DND-41 (cell line): Measurements from ENCODE around the gene SLF2.

Experiments used
- ATAC-seq: fragments of 200-7000 bp; cut with Tn5 transposase; 3 replicates; pipeline ENCODE4 v1.9.1; 2021; ENCODE audit warnings: low read depth; ENCODE audit not compliant: insufficient read depth
- DNase-seq: peaks from one replicate; pipeline ENCODE4 v3.0.0-alpha.2; 2020
- H2AFZ ChIP-seq: 2 replicates; pipeline ENCODE4 v1.6.0; 2012; ENCODE audit warnings: low read depth, low read length
- H3K27ac ChIP-seq: 2 replicates; pipeline ENCODE4 v1.5.1; 2012; ENCODE audit warnings: low read length, inconsistent platforms
- H3K27me3 ChIP-seq: fragments of 200-600 bp; sonication (generic); 2 replicates; pipeline ENCODE4 v1.6.0; 2012; ENCODE audit warnings: low read length, mild to moderate bottlenecking, inconsistent platforms; ENCODE audit not compliant: insufficient read depth, poor library complexity
- H3K36me3 ChIP-seq: 2 replicates; pipeline ENCODE4 v1.5.1; 2012; ENCODE audit warnings: low read length, inconsistent platforms; ENCODE audit not compliant: insufficient read depth
- H3K4me1 ChIP-seq: 2 replicates; pipeline ENCODE4 v1.5.1; 2012; ENCODE audit warnings: mild to moderate bottlenecking, low read length; ENCODE audit not compliant: insufficient read depth
- H3K4me2 ChIP-seq: 2 replicates; pipeline ENCODE4 v1.6.0; 2012; ENCODE audit warnings: mild to moderate bottlenecking, moderate library complexity, low read length, inconsistent platforms; ENCODE audit not compliant: insufficient read depth
- H3K4me3 ChIP-seq, 2 experiments: fragments of 200-600 bp in 1 of 2; shearing (Covaris generic) in 1 of 2; 2 replicates each; pipeline ENCODE4 v1.5.1; 2012 to 2016; ENCODE audit warnings: inconsistent platforms in 2 of 2, low read length in 2 of 2, mild to moderate bottlenecking in 2 of 2, low read depth in 1 of 2, moderate library complexity in 1 of 2
- H3K79me2 ChIP-seq: 2 replicates; pipeline ENCODE4 v1.6.0; 2012; ENCODE audit warnings: low read length, inconsistent platforms; ENCODE audit not compliant: insufficient read depth
- H3K9ac ChIP-seq: 2 replicates; pipeline ENCODE4 v1.6.0; 2012; ENCODE audit warnings: low read depth, mild to moderate bottlenecking, inconsistent platforms, low read length, moderate library complexity
- H3K9me3 ChIP-seq: 2 replicates; pipeline ENCODE4 v1.5.1; 2012; ENCODE audit warnings: low read length, moderate library complexity, mild to moderate bottlenecking, inconsistent platforms; ENCODE audit not compliant: insufficient read depth, severe bottlenecking
- H4K20me1 ChIP-seq: 2 replicates; pipeline ENCODE4 v1.6.0; 2012; ENCODE audit warnings: low read length; ENCODE audit not compliant: insufficient read depth
- EZH2 ChIP-seq: IDR thresholded peaks from 3 replicates; pipeline ENCODE4 v1.6.1; 2012; ENCODE audit warnings: borderline replicate concordance, low read depth, mild to moderate bottlenecking, moderate library complexity, low read length, inconsistent platforms; ENCODE audit not compliant: severe bottlenecking
- TF ChIP-seq, protein P1 (sequence below): IDR thresholded peaks from 2 replicates; pipeline ENCODE4 v1.5.1; 2012; ENCODE audit warnings: borderline replicate concordance, low read length, moderate library complexity, mild to moderate bottlenecking; ENCODE audit not compliant: poor library complexity, severe bottlenecking; ENCODE audit errors: extremely low read depth

SLF2 gene

DNA sequence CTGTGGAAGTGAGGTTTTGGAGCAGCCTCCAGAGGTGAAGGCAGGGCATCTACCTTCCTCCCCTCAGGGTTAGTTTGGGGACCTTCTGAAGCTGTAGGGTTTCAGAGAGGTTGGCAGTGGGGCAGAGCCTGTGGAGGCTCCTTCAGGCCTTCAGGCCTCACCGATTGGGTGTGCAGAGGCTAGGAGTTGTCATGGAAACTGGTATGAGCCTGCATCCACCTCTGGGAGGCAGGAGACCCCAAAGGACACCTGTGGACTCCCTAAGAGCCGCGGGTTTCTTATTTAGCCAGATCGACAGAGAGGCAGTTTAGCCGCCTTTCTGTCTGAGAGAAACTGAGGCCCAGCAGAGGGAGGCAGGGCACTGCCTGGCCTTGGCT is 88.9 kb downstream of the SLF2 start:
- Histone ChIP-seq H3K9me3 (no peaks in the 10 kb centered on the region), H3K27ac (no peak overlapping the region), H3K4me1 (peaks cover 31% of the 10 kb centered on the region), H3K36me3 (peaks cover 13% of the 10 kb centered on the region; the same call in 1 of the 2 replicates), H2AFZ (no peak overlapping the region), H3K9ac (no peak overlapping the region), H3K27me3 (no peaks in the 10 kb centered on the region), H3K4me3 (no peak overlapping the region), H4K20me1 (peaks cover 4% of the 10 kb centered on the region), H3K4me2 (no peak overlapping the region), H3K79me2 (no peaks in the 10 kb centered on the region; the same call in 1 of the 2 replicates)
- no peak for DNase-seq
- ATAC-seq, result no peak
- no peak for TF ChIP-seq EZH2
- TF ChIP-seq, protein P1, sequence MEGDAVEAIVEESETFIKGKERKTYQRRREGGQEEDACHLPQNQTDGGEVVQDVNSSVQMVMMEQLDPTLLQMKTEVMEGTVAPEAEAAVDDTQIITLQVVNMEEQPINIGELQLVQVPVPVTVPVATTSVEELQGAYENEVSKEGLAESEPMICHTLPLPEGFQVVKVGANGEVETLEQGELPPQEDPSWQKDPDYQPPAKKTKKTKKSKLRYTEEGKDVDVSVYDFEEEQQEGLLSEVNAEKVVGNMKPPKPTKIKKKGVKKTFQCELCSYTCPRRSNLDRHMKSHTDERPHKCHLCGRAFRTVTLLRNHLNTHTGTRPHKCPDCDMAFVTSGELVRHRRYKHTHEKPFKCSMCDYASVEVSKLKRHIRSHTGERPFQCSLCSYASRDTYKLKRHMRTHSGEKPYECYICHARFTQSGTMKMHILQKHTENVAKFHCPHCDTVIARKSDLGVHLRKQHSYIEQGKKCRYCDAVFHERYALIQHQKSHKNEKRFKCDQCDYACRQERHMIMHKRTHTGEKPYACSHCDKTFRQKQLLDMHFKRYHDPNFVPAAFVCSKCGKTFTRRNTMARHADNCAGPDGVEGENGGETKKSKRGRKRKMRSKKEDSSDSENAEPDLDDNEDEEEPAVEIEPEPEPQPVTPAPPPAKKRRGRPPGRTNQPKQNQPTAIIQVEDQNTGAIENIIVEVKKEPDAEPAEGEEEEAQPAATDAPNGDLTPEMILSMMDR, result no peak

DNA sequence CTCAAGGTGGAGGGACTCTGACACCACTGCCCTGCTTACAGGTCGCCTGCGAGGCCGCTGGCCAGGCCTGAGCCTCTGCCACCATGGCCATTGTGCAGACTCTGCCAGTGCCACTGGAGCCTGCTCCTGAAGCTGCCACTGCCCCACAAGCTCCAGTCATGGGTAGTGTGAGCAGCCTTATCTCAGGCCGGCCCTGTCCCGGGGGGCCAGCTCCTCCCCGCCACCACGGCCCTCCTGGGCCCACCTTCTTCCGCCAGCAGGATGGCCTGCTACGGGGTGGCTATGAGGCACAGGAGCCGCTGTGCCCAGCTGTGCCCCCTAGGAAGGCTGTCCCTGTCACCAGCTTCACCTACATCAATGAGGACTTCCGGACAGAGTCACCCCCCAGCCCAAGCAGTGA is 89.7 kb downstream of the SLF2 start:
- H3K4me3 ChIP-seq, result no peak overlapping the region
- no peak for DNase-seq
- peaks cover 4% of the 10 kb centered on the region for H4K20me1 ChIP-seq
- TF ChIP-seq, protein P1, result no peak
- TF ChIP-seq EZH2, result no peak
- no peak overlapping the region for H3K4me2 ChIP-seq
- no peaks in the 10 kb centered on the region for H3K9me3 ChIP-seq
- no peak overlapping the region for H3K27ac ChIP-seq
- ATAC-seq, result no peak
- no peak overlapping the region for H2AFZ ChIP-seq
- H3K79me2 ChIP-seq, result no peaks in the 10 kb centered on the region
- no peaks in the 10 kb centered on the region for H3K27me3 ChIP-seq
- H3K36me3 ChIP-seq, result peaks cover 13% of the 10 kb centered on the region; the same call in 1 of the 2 replicates
- H3K9ac ChIP-seq, result no peak overlapping the region
- H3K4me1 ChIP-seq, result peaks cover 27% of the 10 kb centered on the region

DNA sequence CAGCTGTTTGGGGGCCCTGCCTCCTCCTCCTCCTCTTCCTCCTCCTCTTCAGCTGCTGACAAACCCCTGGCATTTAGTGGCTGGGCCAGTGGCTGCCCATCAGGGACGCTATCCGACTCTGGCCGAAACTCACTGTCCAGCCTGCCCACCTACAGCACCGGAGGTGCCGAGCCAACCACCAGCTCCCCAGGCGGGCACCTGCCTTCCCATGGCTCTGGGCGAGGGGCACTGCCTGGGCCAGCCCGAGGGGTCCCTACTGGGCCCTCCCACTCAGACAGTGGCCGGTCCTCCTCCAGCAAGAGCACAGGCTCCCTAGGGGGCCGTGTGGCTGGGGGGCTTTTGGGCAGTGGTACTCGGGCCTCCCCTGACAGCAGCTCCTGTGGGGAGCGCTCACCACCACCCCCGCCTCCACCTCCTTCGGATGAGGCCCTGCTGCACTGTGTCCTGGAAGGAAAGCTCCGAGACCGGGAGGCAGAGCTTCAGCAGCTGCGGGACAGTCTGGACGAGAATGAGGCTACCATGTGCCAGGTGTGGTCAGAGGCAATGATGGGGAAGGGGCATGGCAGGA is 91.0 kb downstream of the SLF2 start:
- no peaks in the 10 kb centered on the region for H3K79me2 ChIP-seq
- no peaks in the 10 kb centered on the region for H3K9me3 ChIP-seq
- H3K4me2 ChIP-seq, result no peak overlapping the region
- DNase-seq (no peak), ATAC-seq (no peak)
- peaks cover 13% of the 10 kb centered on the region; the same call in 1 of the 2 replicates for H3K36me3 ChIP-seq
- no peak overlapping the region for H3K27ac ChIP-seq
- no peaks in the 10 kb centered on the region for H3K27me3 ChIP-seq
- H3K4me3 ChIP-seq, result no peak overlapping the region
- no peak overlapping the region for H3K9ac ChIP-seq
- H3K4me1 ChIP-seq, result peaks cover 14% of the 10 kb centered on the region
- TF ChIP-seq EZH2, result no peak
- TF ChIP-seq, protein P1, result no peak
- H2AFZ ChIP-seq, result no peak overlapping the region
- H4K20me1 ChIP-seq, result peaks cover 4% of the 10 kb centered on the region
